GM12801 (cell line): ENCODE results near the gene TLX1.

Experiments
- CTCF ChIP-seq: IDR thresholded peaks from one replicate; pipeline ENCODE4 v1.5.1; 2011; ENCODE audit warnings: control low read depth; ENCODE audit not compliant: insufficient read length; ENCODE audit errors: extremely low read depth

TLX1 gene

DNA sequence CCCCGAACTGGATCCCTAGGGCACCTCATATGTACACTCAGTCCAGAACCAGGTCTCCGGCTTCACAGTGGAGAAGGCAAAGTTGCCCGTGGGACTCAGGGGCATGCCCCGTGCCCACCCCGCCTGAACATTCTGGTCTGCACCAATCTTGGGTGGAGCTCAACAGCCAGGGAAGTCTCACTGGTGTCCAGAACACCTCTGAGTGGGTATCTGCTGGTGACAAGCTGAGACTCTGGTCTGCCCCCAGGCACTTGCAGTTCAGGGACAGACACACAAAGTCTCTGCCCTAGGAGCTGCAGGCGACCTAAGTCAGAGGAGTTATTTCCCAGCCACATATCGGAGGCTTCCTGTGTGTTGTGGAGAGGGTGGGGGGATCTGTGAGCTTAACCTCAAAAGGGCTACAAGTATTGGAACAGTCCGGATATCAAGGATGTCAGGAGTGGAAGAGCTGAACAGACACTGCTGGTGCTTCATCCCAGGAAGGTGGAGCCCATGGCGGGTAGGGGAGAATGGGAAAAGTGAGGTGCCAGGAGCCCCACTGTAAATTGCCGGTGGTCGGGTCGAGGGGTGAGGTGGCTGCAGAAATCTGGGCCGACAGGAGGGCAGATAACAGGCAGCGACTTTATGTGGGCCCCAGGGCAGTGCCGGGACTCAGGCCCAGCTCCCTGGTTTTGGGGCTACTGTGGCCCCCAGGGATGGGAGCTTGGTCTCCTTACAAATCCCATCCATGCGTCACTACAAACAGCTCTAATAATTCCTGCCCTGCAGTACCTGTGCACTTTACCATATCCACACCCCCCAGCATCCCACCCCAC lies 8.6 kb upstream of the TLX1 start:
- no peak for TF ChIP-seq CTCF

GRCh38 chr10:101123085-101123814 lies 7.8 kb upstream of the TLX1 start:
- TF ChIP-seq CTCF = no peak

DNA sequence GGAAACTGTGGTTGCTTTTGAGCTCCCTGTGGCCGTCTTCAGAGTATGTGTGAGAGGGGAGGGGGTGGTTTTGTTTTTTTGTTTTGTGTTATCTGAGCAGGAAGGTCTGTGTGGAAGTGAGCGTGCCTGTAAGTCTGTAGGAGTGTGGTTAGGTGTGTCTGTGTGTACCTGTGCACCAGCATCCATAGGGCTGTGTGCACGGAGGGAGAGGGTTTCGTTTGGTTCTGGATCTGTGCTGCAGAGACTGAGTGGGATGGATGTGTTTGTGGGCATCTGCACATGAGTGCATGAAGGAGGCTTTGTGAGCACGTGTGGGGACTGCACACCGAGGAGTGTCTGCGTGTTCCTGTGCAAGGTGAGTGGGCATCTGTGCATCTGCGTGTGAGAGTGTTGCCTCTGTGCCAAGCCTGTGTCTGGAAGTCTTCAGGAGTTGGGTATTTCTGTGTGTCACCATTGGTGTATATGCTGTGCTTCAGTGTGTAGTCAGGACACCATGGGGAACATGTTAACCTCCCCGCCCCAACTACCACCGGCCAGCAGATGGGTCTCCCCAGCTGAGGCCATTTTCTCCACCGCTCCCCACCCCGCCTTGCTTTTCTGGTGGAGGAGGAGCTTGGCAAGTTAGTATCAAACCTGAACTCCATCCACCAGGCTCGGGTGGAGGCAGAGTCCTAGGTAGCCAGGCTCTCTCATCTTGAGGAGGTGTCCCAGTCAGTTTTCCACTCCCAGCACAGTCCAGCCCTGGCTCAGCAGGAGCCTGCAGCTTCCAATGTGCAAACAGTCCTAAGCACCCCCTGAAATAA lies 7.1 kb upstream of the TLX1 start:
- TF ChIP-seq CTCF = no peak

DNA sequence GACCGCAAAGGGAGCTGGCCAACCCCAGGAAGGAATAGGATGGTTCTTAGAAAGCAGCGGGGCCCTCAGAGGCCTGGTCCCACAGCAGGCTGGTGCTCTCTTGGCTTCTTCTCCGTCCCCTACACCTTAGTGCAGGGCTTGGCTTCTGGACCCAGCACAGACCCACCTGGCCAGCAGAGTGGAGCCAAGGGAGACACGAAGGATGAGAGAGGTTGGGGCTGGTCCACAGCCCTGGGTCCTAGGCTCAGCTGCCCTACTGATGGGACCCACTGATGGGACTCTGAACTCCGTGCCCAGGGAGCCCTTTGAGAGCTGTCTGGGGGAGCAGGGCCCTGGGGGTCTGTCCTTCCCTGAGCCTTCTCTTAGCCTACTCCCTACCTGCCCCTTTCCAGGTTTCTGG lies 6.2 kb upstream of the TLX1 start:
- TF ChIP-seq CTCF = no peak

GRCh38 chr10:101126684-101127628 lies 4.1 kb upstream of the TLX1 start:
- no peak for TF ChIP-seq CTCF

DNA sequence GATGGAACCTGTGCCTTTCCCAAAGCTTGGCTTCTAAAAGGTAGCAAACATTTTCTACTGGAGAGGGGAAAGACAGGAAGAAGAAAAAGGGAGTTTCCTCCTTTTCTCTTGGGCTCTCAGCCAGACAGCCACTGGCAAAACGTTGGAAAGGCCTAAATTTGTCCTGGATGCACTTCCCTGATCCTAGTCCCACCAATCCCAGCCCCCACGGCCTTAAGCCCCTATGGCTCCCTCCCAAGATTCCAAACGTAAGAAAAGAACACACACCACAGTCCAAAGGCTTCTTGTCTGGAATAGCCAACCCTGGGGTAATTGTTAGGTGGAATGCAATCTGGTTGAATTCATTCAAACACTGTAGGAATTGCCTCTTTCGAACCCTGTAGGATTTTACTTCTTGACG lies 959 bp upstream of the TLX1 start:
- no peak for TF ChIP-seq CTCF
